Mucosa of descending colon (tissue), 3 donors: ENCODE results near the gene EEPD1. TPM values are rescaled to one million over a fixed set of nuclear protein-coding genes. Genes with fewer than 3 reads are reported as not detected.

Source experiments
- ATAC-seq: fragments of 200-7000 bp; cut with Tn5 transposase; one replicate; pipeline ENCODE4 v1.9.1; 2020; ENCODE audit warnings: mild to moderate bottlenecking, moderate library complexity
- DNase-seq, 3 donors: peaks; one replicate each; pipeline ENCODE4 v3.0.0-alpha.2; 2020
- H3K36me3 ChIP-seq: fragments of 200-600 bp; one replicate; pipeline ENCODE4 v1.8.0; 2021; ENCODE audit warnings: low read depth, mild to moderate bottlenecking
- H3K4me1 ChIP-seq: fragments of 200-600 bp; one replicate; pipeline ENCODE4 v1.8.0; 2021; ENCODE audit warnings: low read depth, mild to moderate bottlenecking
- H3K4me3 ChIP-seq: fragments of 200-600 bp; one replicate; pipeline ENCODE4 v1.8.0; 2021; ENCODE audit warnings: mild to moderate bottlenecking
- H3K9me3 ChIP-seq: fragments of 200-600 bp; one replicate; pipeline ENCODE4 v1.8.0; 2021; ENCODE audit warnings: mild to moderate bottlenecking
- intact Hi-C, 2 donors: fragments of 100-400 bp; cut with DNase I in 1 of 2; cut with micrococcal nuclease in 1 of 2; formaldehyde crosslinking; loops; one replicate each; pipeline versions ENCODE4 v1.11.0 to v1.11.1; 2022; cut with DNase I, micrococcal nuclease
- total RNA-seq, 3 donors: library from RNA; stranded (reverse); fragmentation: NEBNext Ultra II Directional in 2 of 3; extraction: Animal tissue kit (Norgen Biotek cat#: 25700) in 2 of 3; gene quantifications; one replicate each; pipeline versions ENCODE4 v1.2.1 to v1.2.4, GENCODE V29; 2021 to 2023
- TF ChIP-seq, protein P1 (sequence below): fragments of 200-600 bp; IDR thresholded peaks from one replicate; pipeline ENCODE4 v1.8.0; 2022; ENCODE audit warnings: antibody characterized with exemption, mild to moderate bottlenecking
- donor health status: DM: no; HTN: no; CAD: no; lungs with moderate emphysema.
- donor health status: DM: no; HTN: no; CAD: no.
- donor health status: DM: no; HTN: yes; CAD: no.

Gene EEPD1
- total RNA-seq, 3 donors from 2014 or later: 9.9 to 16.8 (median 16.3) TPM

DNA sequence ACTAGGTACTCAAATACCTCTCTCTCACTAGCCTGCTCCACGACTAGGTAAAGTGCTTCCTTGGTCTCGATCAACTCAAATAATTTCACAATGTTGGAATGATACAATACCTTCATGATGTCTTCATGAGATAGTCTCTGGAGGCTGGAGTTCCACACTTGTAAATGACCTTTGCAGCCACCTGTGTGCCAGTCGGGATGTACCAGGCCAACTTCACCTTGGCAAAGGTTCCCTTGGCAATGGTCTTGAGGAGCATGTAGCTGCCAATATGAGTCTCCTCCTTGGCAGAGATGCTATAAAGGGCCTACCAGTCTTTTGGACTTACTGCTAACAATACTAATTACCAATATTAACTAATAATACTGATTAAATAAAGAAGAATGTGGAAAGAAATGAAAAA is 42.5 kb upstream of the EEPD1 start:
- Histone ChIP-seq H3K4me1 (no peaks in the 10 kb centered on the region), H3K36me3 (no peaks in the 10 kb centered on the region), H3K4me3 (no peak overlapping the region), H3K9me3 (no peaks in the 10 kb centered on the region)
- ATAC-seq: no peak
- DNase-seq: no peak
- TF ChIP-seq, protein P1, sequence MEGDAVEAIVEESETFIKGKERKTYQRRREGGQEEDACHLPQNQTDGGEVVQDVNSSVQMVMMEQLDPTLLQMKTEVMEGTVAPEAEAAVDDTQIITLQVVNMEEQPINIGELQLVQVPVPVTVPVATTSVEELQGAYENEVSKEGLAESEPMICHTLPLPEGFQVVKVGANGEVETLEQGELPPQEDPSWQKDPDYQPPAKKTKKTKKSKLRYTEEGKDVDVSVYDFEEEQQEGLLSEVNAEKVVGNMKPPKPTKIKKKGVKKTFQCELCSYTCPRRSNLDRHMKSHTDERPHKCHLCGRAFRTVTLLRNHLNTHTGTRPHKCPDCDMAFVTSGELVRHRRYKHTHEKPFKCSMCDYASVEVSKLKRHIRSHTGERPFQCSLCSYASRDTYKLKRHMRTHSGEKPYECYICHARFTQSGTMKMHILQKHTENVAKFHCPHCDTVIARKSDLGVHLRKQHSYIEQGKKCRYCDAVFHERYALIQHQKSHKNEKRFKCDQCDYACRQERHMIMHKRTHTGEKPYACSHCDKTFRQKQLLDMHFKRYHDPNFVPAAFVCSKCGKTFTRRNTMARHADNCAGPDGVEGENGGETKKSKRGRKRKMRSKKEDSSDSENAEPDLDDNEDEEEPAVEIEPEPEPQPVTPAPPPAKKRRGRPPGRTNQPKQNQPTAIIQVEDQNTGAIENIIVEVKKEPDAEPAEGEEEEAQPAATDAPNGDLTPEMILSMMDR: no peak
- intact Hi-C loops: no loop called here

DNA sequence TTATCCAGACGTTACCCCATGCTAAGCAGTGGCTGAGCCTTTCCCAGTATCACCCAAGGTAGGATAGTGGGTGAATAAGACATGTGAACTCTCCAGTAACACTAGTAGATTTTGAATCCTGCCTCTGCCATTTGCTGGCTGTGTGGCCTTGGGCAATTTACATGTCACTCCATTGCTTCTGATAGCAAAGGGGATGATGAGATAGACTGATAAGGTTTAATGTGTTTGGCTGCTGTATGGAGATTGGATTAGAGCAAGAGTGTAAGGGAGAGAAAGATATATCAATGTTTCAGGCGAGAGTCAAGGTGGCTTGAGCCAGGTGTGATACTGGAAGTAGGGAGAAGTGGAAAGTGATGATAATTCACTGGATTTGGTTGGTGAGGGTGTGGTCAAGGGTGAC is 40.1 kb upstream of the EEPD1 start:
- Histone ChIP-seq H3K36me3 (no peaks in the 10 kb centered on the region), H3K9me3 (no peaks in the 10 kb centered on the region), H3K4me3 (no peak overlapping the region), H3K4me1 (no peaks in the 10 kb centered on the region)
- ATAC-seq: no peak
- intact Hi-C loops: no loop called here
- DNase-seq: no peak
- TF ChIP-seq, protein P1: no peak

DNA sequence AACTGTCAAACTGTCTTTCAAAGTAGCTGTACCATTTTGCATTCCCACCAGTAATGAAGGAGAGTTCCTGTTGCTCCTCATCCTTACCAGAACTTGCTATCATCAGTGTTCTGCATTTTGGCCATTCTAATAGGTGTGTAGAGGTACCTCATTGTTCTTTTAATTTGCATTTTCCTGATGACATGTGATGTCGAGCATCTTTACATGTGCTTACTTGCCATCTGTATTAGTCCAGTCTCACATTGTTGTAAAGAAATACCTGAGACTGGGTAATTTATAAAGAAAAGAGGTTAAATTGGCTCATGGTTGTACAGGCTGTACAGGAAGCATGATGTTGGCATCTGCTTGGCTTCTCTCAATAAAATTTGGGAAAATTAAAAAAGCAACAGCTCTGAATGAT is 38.7 kb upstream of the EEPD1 start:
- Histone ChIP-seq H3K9me3 (no peaks in the 10 kb centered on the region), H3K4me1 (peaks cover 4% of the 10 kb centered on the region), H3K36me3 (no peaks in the 10 kb centered on the region), H3K4me3 (no peak overlapping the region)
- intact Hi-C loops: no loop called here
- ATAC-seq (no peak), DNase-seq (no peak)
- TF ChIP-seq, protein P1: no peak

DNA sequence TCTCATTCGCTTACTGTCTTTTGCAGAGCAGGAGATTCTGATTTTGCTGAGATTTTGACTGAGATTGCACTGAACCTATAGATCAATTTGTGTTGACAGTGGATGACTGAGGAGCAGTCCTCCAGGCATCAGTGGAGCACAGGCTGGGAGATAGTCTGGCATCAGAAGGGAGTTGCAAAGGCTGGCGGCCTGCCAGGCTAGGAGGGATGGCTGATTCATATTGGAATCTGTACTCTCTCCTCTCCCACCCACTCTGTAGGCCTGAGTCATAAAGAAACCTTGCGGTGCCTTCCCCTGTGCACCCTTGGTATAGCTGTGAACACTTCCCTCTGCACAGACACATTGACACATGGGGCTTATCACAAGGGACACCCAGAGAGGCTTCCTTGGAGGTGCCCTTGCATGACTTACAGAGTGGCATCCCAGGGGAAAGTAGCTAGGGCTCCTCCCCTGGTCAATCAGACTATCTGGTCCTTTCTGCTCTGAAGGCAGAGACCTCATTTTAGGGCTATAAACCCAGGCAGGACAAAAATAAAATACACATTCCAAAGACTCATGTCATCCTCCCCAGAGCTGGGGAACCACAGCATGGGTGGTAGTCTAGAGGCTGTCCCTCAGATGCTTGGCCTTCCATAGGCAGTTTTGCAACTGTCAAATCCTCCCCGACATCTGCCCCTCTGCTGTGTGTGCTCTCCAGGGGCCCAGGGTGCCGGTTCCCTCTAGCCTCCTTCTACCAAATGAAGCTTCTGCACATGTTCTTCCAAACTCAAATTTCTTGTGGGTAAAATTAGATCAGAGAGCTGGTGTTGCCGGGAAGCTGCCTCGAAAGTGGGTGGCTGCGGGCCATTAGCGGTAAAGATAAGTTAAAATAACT is 37.4 kb upstream of the EEPD1 start:
- DNase-seq (peak; percentile 57 to 77 (median 70)), ATAC-seq (peak; percentile 76)
- TF ChIP-seq, protein P1: no peak
- no peak overlapping the region for H3K4me3 ChIP-seq
- H3K36me3 ChIP-seq: no peaks in the 10 kb centered on the region
- H3K9me3 ChIP-seq: no peaks in the 10 kb centered on the region
- peaks cover 15% of the 10 kb centered on the region for H3K4me1 ChIP-seq
- intact Hi-C loops: no loop called here

DNA sequence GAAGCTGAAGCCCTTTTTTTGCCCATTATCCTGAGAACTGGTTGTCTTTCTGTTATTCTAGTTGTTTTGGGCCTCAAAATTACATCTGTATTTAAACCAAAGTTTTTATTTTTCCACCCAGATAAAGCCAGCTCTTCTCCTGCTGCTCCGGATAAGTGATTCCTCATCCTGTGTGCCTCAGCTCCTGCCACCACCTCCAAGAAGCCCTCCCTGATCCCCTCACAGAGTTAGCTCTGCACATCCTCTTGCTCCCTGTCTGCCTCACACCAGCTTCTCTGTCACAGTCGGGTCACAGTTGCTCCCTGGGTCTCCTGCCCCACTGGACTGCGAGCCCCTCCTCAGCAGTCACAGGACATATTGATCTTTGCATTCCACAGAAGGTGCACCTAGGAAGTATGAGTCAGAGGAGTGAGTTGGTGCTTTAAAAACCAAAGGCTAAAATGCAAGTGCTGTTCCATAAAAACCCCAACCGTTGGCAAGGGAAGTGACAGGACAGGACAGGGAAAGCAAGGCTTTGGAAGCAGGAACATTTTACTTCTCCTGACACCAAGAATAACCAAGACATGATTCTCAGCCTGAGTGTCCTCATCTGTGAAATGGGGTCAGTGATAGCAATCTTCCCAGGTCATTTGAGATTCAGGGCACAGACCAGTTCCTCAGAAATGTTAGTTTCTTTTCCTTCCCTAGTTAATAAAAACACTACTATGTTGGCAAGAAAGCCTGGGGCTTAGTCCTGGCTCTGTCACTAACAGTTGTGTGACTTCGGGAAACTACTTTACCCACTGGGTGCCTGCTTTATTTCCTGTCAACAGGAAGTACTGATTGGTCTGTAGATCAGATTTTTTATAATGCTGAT is 36.5 kb upstream of the EEPD1 start:
- intact Hi-C loops: no loop called here
- H3K9me3 ChIP-seq: no peaks in the 10 kb centered on the region
- no peak overlapping the region for H3K4me3 ChIP-seq
- DNase-seq (no peak), ATAC-seq (peak; percentile 12)
- H3K36me3 ChIP-seq: no peaks in the 10 kb centered on the region
- peaks cover 15% of the 10 kb centered on the region for H3K4me1 ChIP-seq
- TF ChIP-seq, protein P1: no peak
